Coronary artery (tissue), 2 donors: Measurements from ENCODE around the gene RAP1GAP.

Experiments
- DNase-seq: peaks from one replicate; pipeline ENCODE4 v3.0.0-alpha.2; 2017; ENCODE audit warnings: low spot score
- H3K27ac ChIP-seq, 2 donors: fragments of 200-600 bp; sonication (generic); one replicate each; pipeline ENCODE4 v1.5.1; 2016 to 2019
- H3K4me3 ChIP-seq: fragments of 200-600 bp; sonication (generic); 2 replicates; pipeline ENCODE4 v1.5.1; 2016; ENCODE audit warnings: mild to moderate bottlenecking, moderate library complexity
- TF ChIP-seq, protein P1 (sequence below): fragments of 200-600 bp; sonication (generic); IDR thresholded peaks from one replicate; pipeline ENCODE4 v1.5.1; 2019; ENCODE audit warnings: antibody characterized with exemption

Gene RAP1GAP

DNA sequence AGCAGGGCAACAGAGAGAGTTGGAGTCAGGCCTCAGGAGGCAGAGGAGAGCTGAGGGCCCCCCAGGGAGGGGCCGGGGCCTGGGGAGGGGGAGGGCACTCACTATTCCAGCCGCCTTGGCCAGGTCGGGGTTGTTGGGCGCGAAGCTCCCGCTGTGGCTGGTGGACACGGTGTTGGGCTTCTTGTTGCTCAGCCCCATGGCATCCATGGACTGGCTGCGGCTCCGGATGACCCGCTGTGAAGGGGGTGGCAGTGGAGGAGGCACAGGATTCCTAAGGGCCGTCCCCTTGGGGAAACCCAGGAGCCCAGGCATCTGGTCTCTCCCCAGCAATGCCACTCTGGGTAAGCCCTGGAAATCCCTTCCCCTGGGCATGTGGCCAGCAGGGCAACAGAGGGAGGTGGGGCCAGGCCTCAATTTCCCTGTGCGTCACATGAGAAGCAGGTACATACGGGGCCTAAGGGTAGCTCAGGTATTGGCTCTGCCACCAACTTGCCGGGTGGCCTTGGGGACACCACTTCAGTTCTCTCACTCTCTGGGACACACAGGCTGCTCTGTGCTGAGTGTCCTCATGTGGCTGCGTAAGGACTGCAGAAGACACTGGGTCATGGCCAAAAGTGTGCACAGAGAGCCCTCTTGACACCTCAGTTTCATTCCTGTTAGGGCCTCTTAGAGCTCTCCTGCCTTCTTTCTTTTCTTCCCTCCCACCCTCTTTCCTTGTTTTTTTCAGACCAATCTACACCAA, 63.0 kb downstream of the RAP1GAP start:
- Histone ChIP-seq H3K4me3 (no peak overlapping the region), H3K27ac (no peak overlapping the region)
- TF ChIP-seq, protein P1, sequence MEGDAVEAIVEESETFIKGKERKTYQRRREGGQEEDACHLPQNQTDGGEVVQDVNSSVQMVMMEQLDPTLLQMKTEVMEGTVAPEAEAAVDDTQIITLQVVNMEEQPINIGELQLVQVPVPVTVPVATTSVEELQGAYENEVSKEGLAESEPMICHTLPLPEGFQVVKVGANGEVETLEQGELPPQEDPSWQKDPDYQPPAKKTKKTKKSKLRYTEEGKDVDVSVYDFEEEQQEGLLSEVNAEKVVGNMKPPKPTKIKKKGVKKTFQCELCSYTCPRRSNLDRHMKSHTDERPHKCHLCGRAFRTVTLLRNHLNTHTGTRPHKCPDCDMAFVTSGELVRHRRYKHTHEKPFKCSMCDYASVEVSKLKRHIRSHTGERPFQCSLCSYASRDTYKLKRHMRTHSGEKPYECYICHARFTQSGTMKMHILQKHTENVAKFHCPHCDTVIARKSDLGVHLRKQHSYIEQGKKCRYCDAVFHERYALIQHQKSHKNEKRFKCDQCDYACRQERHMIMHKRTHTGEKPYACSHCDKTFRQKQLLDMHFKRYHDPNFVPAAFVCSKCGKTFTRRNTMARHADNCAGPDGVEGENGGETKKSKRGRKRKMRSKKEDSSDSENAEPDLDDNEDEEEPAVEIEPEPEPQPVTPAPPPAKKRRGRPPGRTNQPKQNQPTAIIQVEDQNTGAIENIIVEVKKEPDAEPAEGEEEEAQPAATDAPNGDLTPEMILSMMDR, result no peak
- no peak for DNase-seq

DNA sequence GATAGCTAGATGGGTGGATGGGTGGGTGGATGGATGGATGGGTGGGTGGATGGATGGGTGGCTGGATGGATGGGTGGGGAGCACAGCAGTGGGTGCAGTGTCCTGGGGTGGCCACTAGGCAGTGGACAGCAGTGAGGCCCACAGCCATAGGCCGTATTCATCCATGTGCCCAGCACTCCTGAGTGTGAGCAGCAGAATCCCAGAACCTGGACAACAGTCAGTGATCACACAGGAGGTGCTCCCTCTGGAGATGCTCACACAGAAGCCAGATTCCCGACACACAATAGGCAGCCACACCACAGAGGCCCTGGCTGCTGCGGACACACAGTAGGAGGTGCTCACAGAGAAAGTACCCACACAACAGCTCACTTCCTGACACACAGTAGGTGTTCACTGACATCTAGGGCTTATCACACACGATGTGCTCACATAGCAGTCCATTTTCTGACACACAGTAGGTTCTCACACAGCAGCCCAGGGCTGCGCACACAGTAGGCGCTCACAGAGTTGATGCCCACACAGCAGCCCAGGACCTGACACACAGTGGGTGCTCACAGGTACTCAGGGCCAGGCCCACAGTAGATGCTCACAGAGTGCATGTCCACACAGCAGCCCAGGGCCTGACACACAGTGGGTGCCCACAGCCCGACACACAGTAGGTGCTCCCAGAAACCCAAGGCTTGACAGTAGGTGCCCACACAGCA, 64.0 kb downstream of the RAP1GAP start:
- H3K4me3 ChIP-seq, result no peak overlapping the region
- no peak overlapping the region for H3K27ac ChIP-seq
- TF ChIP-seq, protein P1, result no peak
- no peak for DNase-seq

DNA sequence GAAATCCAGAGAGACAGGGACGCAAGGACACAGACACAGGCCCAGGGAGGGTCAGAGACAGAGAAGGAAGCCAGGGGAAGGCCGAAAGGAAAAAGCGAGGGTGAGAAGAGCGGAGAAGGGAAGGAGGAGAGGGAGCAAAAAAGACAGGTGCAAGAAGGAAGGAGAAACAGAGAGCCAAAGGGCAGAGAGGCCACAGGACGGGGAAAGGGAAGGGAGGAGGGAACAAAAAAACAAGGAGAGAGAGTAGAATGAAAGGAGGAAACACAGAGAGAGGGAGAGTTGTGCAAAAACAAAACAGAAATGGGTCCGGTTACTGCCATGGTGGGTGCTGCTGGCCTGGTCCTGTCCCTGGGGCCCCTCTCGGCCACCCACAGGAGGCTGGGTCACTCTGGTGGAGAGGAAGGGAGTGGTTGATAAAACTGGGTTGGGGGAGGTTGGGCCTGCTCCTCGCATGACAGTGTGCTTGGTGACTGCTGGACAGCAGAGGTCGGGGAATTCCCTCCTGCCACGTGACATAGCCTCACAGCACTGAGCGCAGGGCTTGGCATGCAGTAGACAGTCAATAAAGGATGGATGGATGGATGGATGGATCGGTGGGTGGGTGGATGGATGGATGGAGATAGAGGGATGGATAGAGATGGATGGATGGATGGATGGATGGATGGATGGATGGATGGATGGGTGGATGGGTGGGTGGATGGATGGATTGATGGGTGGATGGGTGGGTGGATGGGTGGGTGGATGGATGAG, 64.8 kb downstream of the RAP1GAP start:
- no peak overlapping the region for H3K27ac ChIP-seq
- TF ChIP-seq, protein P1, result no peak
- H3K4me3 ChIP-seq, result no peak overlapping the region
- no peak for DNase-seq

DNA sequence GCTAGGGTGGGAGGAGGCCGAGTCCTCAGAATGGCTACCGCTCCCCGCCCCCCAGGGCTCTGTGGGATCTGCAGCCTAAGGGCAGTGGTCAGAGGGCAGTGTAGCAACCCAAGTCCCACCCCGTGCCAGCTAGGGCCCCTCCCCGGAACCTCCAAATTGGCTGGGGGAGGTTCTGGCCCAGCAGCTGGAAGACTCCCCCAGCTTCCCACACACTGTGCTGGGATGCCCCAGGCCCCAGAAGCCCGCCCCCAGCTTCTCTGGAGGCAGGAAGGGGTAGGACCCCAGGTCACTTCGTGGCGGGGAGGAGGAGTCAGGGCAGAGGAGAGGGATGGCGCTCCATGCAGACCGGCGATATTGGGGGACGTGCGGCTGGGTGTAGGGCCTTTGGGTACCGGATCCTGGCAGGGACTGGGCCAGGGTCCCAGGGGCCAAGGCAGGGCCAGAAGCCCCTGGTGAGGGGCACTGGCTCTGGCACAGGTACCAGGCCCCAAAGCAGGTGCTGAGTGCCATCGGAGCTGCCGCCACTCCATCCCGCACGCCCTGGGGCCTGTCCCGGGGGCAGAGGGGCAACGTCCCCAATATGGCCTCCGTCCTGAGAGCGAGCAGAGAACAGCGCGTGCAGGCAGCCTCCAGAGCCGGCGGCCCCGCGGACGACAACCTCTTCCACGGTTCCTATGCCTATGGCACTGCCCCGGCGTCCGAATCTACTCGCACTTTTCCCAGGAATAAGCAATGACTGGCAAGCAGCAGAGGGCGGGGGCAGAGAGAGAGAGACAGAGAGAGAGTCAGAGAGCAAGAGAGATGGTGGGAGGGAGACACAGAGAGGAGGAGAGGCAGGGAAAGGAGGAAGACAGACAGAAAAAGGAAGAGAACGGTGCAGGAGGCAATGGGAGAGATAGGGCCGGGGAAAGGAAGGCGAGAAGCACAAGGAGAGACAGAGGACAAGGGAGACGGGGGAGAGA, 65.7 kb downstream of the RAP1GAP start:
- DNase-seq, result no peak
- no peak overlapping the region for H3K4me3 ChIP-seq
- TF ChIP-seq, protein P1, result no peak
- no peak overlapping the region for H3K27ac ChIP-seq

DNA sequence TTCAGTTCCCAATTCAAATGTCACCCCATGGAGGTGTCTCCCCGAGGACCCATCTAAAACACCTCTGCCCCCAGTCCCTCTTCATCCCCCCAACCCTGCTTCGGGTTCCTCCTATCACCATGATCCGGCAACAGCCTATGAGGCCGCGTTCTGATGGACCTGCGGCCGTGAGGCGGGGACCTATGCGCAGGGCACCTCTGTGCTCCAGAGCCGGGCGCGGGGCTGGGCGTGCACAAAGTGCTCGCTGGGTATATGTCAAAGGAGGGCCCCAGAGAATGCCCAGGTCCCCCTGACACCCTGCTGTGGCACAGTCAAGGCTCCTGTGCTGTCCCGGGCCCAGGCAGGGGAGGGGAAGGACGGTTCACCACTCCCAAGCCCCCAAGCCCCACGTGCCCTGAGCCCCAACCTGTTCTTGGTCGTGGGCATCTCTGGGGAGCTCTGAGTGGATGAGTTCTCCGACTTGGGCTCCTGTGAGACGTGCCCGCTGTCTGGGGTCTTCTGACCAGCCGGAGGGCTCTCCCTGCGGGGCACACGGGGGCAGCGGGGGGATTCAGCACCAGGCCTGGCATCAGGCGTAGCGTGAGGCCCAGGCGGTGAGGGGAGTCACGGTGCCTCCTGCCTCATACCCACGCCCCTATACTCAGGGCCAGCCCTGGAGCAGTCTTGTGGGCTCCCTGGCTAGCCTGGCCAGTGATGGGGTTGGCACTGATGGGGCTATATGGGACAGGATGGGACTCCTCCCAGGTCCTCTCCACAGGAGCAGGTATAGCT, 67.7 kb downstream of the RAP1GAP start:
- no peak for DNase-seq
- Histone ChIP-seq H3K4me3 (no peak overlapping the region), H3K27ac (no peak overlapping the region)
- TF ChIP-seq, protein P1, result no peak

DNA sequence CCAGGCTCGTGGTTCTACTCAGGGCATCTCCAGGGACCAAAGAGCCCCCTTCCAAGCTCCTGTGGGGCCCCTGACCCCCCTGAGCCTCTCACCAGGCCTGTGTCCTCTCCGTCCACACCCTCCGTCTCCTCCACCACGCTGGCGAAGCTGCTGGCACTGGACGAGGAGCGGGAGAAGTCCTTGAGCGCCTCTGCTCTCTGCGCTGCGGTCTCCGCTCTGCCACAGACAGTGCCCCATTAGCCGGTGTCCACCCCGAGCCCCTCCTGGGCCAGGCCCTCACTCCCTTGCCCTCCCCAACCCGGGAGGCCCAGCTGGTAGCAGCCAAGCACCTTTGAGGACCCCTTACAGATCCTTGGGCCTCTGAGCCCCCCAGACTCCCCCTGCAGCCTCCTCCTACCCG, 69.8 kb downstream of the RAP1GAP start:
- no peak overlapping the region for H3K4me3 ChIP-seq
- no peak for DNase-seq
- TF ChIP-seq, protein P1, result no peak
- H3K27ac ChIP-seq, result no peak overlapping the region
